ENCODE results near the gene ATRN.
"Not testable (repeated sequence)": the region's sequence is repeated elsewhere in the genome, so short reads cannot be mapped to it uniquely, and the experiment has no call there.

ATRN gene

DNA sequence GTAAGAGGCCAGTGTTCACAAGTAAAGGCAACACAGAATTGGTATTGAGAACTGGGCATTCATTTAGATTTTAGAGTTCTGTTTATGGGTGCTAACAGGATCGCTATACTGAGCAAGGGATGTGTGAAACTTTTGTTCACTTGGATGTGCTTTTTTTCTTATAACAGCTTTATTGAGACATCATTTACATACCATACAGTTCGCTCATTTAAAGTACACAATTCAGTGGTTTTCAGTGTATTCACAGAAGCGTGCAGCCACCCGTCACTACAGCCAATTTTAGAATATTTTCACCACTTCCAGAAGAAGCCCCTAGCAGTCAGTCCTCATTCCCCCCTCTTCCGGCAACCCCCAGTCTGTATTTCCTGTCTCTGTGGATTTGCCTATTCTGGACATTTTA lies 143.6 kb downstream of the ATRN start:
- ChIA-PET CTCF (interaction anchor here (0.6 to 1.7 kb wide), 2 partner anchors 51 to 141 kb away, joined by 3 to 4 read pairs; no protein-coding TSS in a partner anchor), POLR2A (no interaction called here)
- TF ChIP-seq FOXK2 (IDR thresholded peaks at IDR 0.05) (no peak), PKNOX1 (IDR thresholded peaks at IDR 0.05) (no peak), SP1 (IDR thresholded peaks at IDR 0.05) (no peak), ZNF384 (IDR thresholded peaks at IDR 0.05) (no peak), NFRKB (IDR thresholded peaks at IDR 0.05) (no peak), FOXA1 (IDR thresholded peaks at IDR 0.05) (no peak), FOXM1 (IDR thresholded peaks at IDR 0.05; ENCODE audit: borderline replicate concordance) (no peak), TARDBP (IDR thresholded peaks at IDR 0.05) (no peak), CTBP1 (IDR thresholded peaks at IDR 0.05; ENCODE audit: borderline replicate concordance) (no peak), ELF4 (IDR thresholded peaks at IDR 0.05) (no peak), BHLHE40 (IDR thresholded peaks at IDR 0.05; ENCODE audit: borderline replicate concordance) (no peak), HDGF (IDR thresholded peaks at IDR 0.05; ENCODE audit: borderline replicate concordance) (no peak), L3MBTL2 (conservative IDR thresholded peaks at IDR 0.05) (no peak), LEF1 (IDR thresholded peaks at IDR 0.05; ENCODE audit: borderline replicate concordance) (no peak), SUZ12 (IDR thresholded peaks at IDR 0.05) (no peak), ARNT (IDR thresholded peaks at IDR 0.05) (no peak)
- DNase-seq (ENCODE audit: extremely low spot score): no peak

- DNase-seq (ENCODE audit: extremely low spot score); CTCF ChIA-PET; POLR2A ChIA-PET: not testable (repeated sequence)
These were observed 144.5 kb downstream of the ATRN start for GRCh38 chr20:3615171-3615840.

DNA sequence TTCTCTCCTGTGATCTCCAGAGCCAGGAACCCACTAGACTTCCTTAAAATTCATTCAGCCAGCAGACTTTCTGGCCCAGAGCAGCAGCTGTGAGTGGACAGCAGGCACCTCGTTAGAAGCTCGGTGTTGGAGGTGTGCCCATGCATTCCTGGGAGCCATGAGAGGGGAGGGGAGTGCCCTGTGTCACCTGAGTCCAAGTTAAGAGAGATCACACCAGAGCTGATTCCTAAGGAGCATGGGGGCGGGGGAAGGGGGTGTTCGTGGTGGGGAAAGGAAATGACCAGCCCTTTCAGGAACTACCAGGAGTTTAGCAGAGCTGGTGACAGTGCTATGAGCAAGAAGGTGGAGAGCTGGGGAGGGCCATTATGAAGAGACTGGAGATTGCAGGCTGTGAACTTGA lies 145.4 kb downstream of the ATRN start:
- ChIA-PET POLR2A (no interaction called here), CTCF (no interaction called here)
- no peak for DNase-seq (ENCODE audit: extremely low spot score)
- no peak for TF ChIP-seq ELF4 (IDR thresholded peaks at IDR 0.05)
- no peak for TF ChIP-seq FOXA1 (IDR thresholded peaks at IDR 0.05)
- no peak for TF ChIP-seq CTBP1 (IDR thresholded peaks at IDR 0.05; ENCODE audit: borderline replicate concordance)
- TF ChIP-seq L3MBTL2 (conservative IDR thresholded peaks at IDR 0.05): no peak
- TF ChIP-seq LEF1 (IDR thresholded peaks at IDR 0.05; ENCODE audit: borderline replicate concordance): no peak
- TF ChIP-seq SP1 (IDR thresholded peaks at IDR 0.05): no peak
- no peak for TF ChIP-seq FOXM1 (IDR thresholded peaks at IDR 0.05; ENCODE audit: borderline replicate concordance)
- no peak for TF ChIP-seq SUZ12 (IDR thresholded peaks at IDR 0.05)
- no peak for TF ChIP-seq PKNOX1 (IDR thresholded peaks at IDR 0.05)
- no peak for TF ChIP-seq TARDBP (IDR thresholded peaks at IDR 0.05)
- TF ChIP-seq BHLHE40 (IDR thresholded peaks at IDR 0.05; ENCODE audit: borderline replicate concordance): no peak
- no peak for TF ChIP-seq ZNF384 (IDR thresholded peaks at IDR 0.05)
- TF ChIP-seq FOXK2 (IDR thresholded peaks at IDR 0.05): no peak
- no peak for TF ChIP-seq HDGF (IDR thresholded peaks at IDR 0.05; ENCODE audit: borderline replicate concordance)
- TF ChIP-seq NFRKB (IDR thresholded peaks at IDR 0.05): no peak

DNA sequence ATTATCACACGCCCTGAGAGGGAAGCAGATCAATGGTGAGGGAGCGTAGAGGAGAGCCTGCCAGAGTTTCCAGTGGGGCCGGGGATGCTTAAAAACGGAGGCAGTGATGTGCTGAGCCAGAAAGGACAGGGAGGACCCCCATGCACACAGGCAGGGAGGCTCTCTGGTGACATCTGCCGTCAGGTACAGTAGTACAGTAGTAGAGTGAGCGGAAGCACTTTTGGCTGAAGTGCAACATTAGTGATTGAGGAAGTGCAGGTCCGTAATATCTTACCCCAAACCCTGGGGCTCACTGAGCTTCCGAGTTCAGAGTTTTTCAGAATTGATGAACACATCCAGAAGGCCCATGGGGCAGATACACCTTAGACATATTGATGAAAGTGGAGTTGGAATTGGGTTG lies 150.3 kb downstream of the ATRN start:
- ChIA-PET POLR2A (no interaction called here), CTCF (no interaction called here)
- TF ChIP-seq PKNOX1 (IDR thresholded peaks at IDR 0.05): no peak
- DNase-seq (ENCODE audit: extremely low spot score): no peak

DNA sequence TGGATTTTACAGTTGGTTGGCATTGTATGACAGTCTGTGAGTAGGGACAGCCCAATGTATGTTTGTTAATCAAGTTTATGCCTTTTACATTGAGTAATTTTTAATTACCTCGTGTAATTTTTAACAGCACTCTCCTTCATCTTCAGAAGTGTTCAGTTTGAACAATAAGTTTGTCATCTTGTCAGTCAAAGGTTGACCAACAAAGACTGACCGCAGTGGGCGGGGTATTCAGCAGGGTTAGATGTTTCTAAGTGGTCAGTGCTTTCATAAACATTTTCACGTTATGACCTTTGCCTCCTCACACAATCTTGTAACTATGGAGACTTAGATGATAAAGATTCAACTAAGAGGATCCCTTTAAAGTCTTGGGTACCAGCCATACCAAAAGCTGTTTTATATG lies 151.6 kb downstream of the ATRN start:
- ChIA-PET CTCF (no interaction called here), POLR2A (no interaction called here)
- DNase-seq (ENCODE audit: extremely low spot score): no peak
- TF ChIP-seq HDGF (IDR thresholded peaks at IDR 0.05; ENCODE audit: borderline replicate concordance): no peak
- no peak for TF ChIP-seq TARDBP (IDR thresholded peaks at IDR 0.05)
- no peak for TF ChIP-seq LEF1 (IDR thresholded peaks at IDR 0.05; ENCODE audit: borderline replicate concordance)

DNA sequence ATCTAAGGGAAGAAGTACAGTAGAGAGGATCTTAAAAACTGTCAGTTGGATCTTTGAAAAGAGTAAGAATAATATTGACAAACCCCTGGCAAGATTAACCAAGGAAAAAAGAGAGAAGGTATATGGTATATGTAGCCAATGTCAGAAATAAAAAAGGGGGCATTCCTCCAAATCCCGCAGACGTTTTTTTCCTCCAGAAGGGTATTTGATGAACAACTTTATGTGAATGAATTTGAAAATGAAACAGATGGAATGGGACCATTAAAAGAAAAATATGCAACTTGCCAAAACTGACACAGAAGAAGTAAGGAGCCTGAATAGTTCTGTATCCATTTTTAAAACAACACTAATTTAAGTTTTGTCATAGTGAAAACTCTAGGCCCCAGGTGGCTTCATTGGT lies 156.7 kb downstream of the ATRN start:
- CTCF ChIA-PET: no interaction called here
- TF ChIP-seq PKNOX1 (IDR thresholded peaks at IDR 0.05) (no peak), SUZ12 (IDR thresholded peaks at IDR 0.05) (no peak), FOXM1 (IDR thresholded peaks at IDR 0.05; ENCODE audit: borderline replicate concordance) (no peak), HDGF (IDR thresholded peaks at IDR 0.05; ENCODE audit: borderline replicate concordance) (no peak)
- POLR2A ChIA-PET: no interaction called here
- DNase-seq (ENCODE audit: extremely low spot score): no peak
